NB4 (cell line): ENCODE data around the gene RFX8.
"Not testable (repeated sequence)": the region's sequence is repeated elsewhere in the genome, so short reads cannot be mapped to it uniquely, and the experiment has no call there.

Source experiments
- DNase-seq: peaks from one replicate; pipeline ENCODE4 v3.0.0; 2010; ENCODE audit warnings: low read depth
- H3K4me3 ChIP-seq: one replicate; pipeline ENCODE4 v1.5.1; 2011; ENCODE audit warnings: mild to moderate bottlenecking, low read depth, low read length, moderate library complexity
- MYC ChIP-seq: IDR thresholded peaks from 2 replicates; pipeline ENCODE4 v1.6.1; 2011; ENCODE audit warnings: low read depth, low read length
- POLR2A ChIP-seq: IDR thresholded peaks from 2 replicates; pipeline ENCODE4 v1.6.1; 2011; ENCODE audit warnings: mild to moderate bottlenecking; ENCODE audit not compliant: insufficient read length; ENCODE audit errors: extremely low read depth
- TF ChIP-seq, protein P1 (sequence below): IDR thresholded peaks from one replicate; pipeline ENCODE4 v1.5.1; 2012; ENCODE audit warnings: low read depth, low read length
- TF ChIP-seq, protein P2 (sequence below): IDR thresholded peaks from 2 replicates; pipeline ENCODE4 v1.6.1; 2011; ENCODE audit warnings: low read depth, low read length

Gene RFX8

DNA sequence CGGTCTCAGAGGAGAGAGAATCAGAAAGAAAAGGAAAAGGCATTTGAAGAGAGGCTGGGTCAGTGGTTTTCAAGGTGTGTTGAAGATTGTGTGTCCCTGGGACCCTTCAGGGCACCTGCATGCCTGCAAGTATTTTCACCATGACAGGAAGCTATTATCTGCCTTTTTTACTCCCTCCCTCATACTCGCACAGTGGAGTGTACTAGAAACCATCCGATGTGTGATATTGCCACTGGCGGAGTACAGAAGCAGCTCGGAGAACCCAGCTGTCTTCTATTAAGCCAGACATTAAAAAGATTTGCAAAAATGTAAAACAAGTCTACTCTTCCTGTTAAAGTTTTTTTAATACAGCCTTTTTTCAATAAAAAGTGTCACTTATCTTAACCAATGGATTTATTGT, 33.7 kb upstream of the RFX8 start:
- no peak overlapping the region for H3K4me3 ChIP-seq
- TF ChIP-seq, protein P1, sequence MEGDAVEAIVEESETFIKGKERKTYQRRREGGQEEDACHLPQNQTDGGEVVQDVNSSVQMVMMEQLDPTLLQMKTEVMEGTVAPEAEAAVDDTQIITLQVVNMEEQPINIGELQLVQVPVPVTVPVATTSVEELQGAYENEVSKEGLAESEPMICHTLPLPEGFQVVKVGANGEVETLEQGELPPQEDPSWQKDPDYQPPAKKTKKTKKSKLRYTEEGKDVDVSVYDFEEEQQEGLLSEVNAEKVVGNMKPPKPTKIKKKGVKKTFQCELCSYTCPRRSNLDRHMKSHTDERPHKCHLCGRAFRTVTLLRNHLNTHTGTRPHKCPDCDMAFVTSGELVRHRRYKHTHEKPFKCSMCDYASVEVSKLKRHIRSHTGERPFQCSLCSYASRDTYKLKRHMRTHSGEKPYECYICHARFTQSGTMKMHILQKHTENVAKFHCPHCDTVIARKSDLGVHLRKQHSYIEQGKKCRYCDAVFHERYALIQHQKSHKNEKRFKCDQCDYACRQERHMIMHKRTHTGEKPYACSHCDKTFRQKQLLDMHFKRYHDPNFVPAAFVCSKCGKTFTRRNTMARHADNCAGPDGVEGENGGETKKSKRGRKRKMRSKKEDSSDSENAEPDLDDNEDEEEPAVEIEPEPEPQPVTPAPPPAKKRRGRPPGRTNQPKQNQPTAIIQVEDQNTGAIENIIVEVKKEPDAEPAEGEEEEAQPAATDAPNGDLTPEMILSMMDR: no peak
- TF ChIP-seq, protein P2, sequence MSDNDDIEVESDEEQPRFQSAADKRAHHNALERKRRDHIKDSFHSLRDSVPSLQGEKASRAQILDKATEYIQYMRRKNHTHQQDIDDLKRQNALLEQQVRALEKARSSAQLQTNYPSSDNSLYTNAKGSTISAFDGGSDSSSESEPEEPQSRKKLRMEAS: no peak
- no peak for TF ChIP-seq POLR2A
- TF ChIP-seq MYC: no peak
- DNase-seq: no peak

DNA sequence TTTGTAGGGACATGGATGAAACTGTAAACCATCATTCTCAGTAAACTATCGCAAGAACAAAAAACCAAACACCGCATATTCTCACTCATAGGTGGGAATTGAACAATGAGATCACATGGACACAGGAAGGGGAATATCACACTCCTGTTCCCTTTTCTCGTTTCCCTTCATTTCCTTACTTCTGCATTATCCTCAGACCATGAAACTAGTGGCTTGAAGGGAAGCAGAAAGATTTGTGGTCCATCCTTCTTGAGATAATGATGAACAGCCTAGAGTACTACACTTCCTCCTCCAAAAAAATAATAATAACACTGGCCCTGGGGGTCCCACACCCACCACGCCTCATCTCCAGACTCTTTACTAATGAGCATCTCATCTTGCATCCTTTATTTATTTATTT, 30.4 kb upstream of the RFX8 start:
- H3K4me3 ChIP-seq, DNase-seq: not testable (repeated sequence)

DNA sequence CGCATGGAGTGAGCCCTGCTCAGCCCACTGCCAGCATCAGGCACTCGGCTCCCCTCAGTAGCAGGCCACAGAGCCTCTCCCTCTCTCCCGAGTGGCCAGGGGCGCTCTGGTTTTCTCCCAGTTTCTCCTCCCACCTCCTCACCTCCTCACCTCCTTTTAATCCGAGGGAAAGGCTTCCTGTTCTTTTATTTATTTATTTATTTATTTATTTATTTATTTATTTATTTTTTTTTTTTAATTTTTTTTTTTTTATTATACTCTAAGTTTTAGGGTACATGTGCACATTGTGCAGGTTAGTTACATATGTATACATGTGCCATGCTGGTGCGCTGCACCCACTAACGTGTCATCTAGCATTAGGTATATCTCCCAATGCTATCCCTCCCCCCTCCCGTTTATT, 29.8 kb upstream of the RFX8 start:
- not testable (repeated sequence) for H3K4me3 ChIP-seq, DNase-seq

DNA sequence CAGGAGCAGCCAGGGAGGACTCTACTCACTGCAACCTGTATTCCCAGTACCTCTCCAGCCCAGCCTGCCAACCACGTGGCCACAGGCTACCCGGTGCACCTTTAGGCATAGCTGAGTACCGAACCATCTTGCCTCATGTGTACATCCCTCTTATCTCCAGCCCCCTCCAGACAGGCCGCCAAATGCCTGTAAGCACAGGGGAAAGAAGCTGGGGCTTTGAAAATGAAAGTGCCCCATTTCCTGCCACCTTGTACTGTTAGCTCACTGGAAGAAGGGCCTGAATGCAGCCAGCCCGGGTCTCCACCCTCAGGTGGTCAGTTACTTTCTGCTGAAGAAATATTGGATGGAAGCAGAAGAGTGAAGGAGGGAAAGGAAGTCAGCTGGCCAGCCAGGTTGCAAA, 27.2 kb upstream of the RFX8 start:
- TF ChIP-seq MYC (no peak), POLR2A (no peak)
- TF ChIP-seq, protein P2: no peak
- no peak for DNase-seq
- no peak overlapping the region for H3K4me3 ChIP-seq

DNA sequence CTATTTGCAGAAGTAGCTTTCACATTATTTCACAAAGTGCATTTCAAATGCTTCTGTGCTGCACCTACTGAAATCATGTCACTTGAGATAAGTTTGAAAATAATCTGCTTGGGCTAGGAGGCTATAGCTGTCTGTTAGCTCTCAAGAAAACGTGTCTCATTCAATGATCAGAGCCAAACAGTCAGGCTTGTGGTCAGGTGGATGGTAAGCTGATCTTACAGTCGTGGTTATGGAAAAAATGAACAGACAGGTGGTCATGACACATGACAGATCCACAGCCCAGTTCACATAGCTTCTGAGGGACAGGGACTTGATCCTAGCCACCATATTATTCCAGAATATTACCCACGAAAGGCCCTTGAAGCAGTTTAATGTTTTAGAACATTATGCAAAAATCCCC, 26.5 kb upstream of the RFX8 start:
- no peak for TF ChIP-seq POLR2A
- TF ChIP-seq MYC: no peak
- TF ChIP-seq, protein P2: no peak
- TF ChIP-seq, protein P1: no peak
- no peak overlapping the region for H3K4me3 ChIP-seq
- peak; percentile 55 for DNase-seq

DNA sequence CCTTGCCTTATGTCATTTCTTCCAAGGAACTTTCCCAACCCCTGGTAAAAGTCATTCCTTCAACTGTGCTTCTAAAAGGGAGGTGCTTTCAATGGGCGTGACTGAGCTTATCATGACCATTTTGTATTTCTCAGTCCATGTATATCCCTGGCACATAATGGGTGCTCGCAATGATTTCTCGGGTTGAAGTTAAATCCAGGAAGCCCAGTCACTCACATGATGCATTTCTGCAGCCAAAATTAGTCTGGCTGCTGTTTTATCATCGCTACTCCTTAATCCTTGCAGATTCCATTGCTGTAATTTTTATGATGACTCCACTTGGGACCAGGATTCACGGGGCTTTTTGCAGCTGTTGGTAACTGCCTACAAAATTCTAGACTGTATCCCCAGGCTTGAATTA, 25.9 kb upstream of the RFX8 start:
- no peak overlapping the region for H3K4me3 ChIP-seq
- no peak for DNase-seq
- TF ChIP-seq, protein P2: no peak
- TF ChIP-seq, protein P1: no peak
- TF ChIP-seq POLR2A: no peak
- no peak for TF ChIP-seq MYC

DNA sequence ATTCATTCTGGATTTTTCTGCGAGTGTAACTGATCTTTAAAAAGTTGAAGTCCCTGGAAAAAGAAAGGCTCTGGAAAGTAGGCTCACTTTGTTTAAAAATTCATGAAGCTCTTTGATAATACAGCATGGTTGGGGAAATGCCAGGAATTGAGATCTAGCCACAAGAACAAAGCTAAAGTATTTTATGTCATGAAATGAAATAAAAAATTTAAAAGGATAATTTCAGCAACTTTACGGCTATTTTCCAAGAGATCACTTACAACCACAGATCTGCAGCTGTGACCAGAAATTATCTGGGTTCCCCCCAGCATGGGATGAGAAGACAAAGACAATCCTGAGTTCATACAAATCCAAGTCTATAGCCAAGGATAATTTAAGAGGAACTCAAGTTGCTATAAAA, 25.3 kb upstream of the RFX8 start:
- no peak overlapping the region for H3K4me3 ChIP-seq
- TF ChIP-seq MYC (no peak), POLR2A (no peak)
- TF ChIP-seq, protein P2: no peak
- DNase-seq: no peak

DNA sequence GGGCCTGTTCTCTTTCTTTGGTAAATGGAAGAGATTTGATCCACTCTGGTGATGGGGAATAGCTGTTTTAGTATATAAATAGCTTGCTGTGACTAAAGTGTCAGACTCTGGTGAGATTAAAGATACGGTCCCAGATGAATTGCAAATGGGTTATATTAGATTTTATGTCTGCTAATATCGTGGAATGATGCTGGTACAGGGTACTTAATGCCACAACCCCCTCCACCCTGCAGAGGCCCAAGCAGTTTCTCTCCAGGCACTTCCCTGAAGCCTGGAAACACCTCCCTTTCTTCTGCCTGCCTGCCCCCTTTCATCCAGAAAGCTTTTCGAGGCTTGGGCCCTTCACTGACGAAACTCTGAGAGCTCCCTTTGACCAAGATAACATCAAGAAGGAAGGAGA, 21.4 kb upstream of the RFX8 start:
- DNase-seq: no peak
- TF ChIP-seq MYC (no peak), POLR2A (no peak)
- TF ChIP-seq, protein P2: no peak
- TF ChIP-seq, protein P1: no peak

More for the DNA sequence above, 21.4 kb upstream of the RFX8 start:
- no peak overlapping the region for H3K4me3 ChIP-seq
